Measurements from ENCODE around the gene XRN1.

XRN1 gene

DNA sequence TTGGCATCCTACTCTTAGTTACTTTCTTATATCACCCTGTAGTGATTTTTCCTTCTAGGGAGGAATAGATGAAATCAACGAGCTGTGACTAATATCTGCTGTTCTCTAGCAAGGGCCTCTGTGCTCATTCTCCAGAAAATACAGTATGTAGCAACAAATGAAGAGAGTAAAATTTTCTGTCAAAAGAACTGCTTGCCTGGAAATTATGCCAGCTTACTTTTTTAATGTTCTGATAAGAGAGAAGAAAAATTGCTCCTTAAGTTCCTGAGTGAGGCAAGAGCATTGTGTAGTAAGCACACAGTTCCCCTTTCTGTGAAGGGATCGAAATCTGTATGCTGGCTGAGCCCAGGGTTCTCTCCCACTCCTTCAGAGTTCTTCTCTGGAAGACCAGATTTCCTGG is 171.1 kb downstream of the XRN1 start:
- no peak overlapping the region for H3K4me3 ChIP-seq (ENCODE audit: low read length)
- DNase-seq (ENCODE audit: low read depth) = peak; percentile 35
- no peak for TF ChIP-seq CTCF (conservative IDR thresholded peaks at IDR 0.05; ENCODE audit: low read length)

- TF ChIP-seq CTCF (conservative IDR thresholded peaks at IDR 0.05; ENCODE audit: low read length) = no peak
- peak; percentile 92 for DNase-seq (ENCODE audit: low read depth)
- H3K4me3 ChIP-seq (ENCODE audit: low read length) = no peak overlapping the region
These were observed 172.0 kb downstream of the XRN1 start for GRCh38 chr3:142275856-142276255.

DNA sequence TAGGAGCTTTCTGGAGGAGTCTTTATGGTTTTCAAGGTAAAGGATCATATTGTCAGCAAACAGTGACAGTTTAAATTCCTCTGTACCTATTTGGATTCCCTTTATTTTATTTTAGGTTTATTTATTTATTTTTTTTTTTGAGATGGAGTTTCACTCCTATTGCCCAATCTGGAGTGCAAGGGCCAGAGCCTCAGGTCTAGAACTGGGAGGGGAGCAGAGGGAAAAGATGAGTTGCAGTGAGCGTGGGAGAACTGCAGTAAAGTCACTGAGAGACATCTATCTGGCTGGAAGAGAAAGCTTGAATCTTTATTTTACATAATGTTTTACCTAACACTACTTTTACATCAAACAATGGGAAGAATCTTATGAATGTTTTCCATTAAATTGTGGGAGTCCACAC is 172.9 kb downstream of the XRN1 start:
- TF ChIP-seq CTCF (conservative IDR thresholded peaks at IDR 0.05; ENCODE audit: low read length) = no peak
- no peak overlapping the region for H3K4me3 ChIP-seq (ENCODE audit: low read length)
- no peak for DNase-seq (ENCODE audit: low read depth)

- TF ChIP-seq CTCF (conservative IDR thresholded peaks at IDR 0.05; ENCODE audit: low read length) = no peak
- DNase-seq (ENCODE audit: low read depth) = no peak
- H3K4me3 ChIP-seq (ENCODE audit: low read length) = no peak overlapping the region
These were observed 174.3 kb downstream of the XRN1 start for GRCh38 chr3:142273501-142273900.

GRCh38 chr3:142272200-142272891 is 175.5 kb downstream of the XRN1 start:
- DNase-seq (ENCODE audit: low read depth) = peak; percentile 16
- TF ChIP-seq CTCF (conservative IDR thresholded peaks at IDR 0.05; ENCODE audit: low read length) = no peak
- H3K4me3 ChIP-seq (ENCODE audit: low read length) = no peak overlapping the region

GRCh38 chr3:142270407-142270806 is 177.4 kb downstream of the XRN1 start:
- no peak overlapping the region for H3K4me3 ChIP-seq (ENCODE audit: low read length)
- no peak for TF ChIP-seq CTCF (conservative IDR thresholded peaks at IDR 0.05; ENCODE audit: low read length)
- no peak for DNase-seq (ENCODE audit: low read depth)

DNA sequence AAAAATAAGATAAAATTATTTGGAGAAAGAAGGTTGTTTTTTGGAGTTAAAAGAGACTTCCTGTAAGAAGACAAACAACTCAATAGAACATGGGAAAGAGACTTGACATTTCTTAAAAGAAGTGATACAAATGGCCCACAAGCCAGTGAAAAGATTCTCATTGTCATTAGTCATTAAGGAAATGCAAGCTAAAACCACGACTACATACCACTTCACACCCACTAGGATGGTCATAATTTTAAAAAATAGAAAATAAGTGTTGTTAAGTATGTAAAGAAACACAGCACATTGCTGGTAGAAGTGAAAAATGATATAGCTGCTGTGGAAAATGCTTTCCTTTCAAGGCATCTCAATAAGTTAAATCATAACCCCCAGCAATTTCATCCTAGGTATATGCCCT is 178.1 kb downstream of the XRN1 start:
- no peak for DNase-seq (ENCODE audit: low read depth)
- H3K4me3 ChIP-seq (ENCODE audit: low read length) = no peak overlapping the region
- no peak for TF ChIP-seq CTCF (conservative IDR thresholded peaks at IDR 0.05; ENCODE audit: low read length)

All from AG10803 (cell line).